ENCODE measurements around the gene EFNA5. TPM values are rescaled to one million over a fixed set of nuclear protein-coding genes. Genes with fewer than 3 reads are reported as not detected.

Gene EFNA5
- polyA plus RNA-seq, 1 donor from 2014 or later = 4.2 TPM

GRCh38 chr5:107675201-107675600 lies 4.5 kb upstream of the EFNA5 start:
- H3K4me2 ChIP-seq (ENCODE audit: low read length) = no peak overlapping the region
- H3K79me2 ChIP-seq (replicated peaks; ENCODE audit: insufficient read depth, low read length) = peaks cover 14% of the 10 kb centered on the region
- TF ChIP-seq MXI1 (conservative IDR thresholded peaks at IDR 0.05; ENCODE audit: poor library complexity, severe bottlenecking) (no peak), POLR2AphosphoS5 (IDR thresholded peaks at IDR 0.05) (no peak), CTCF (IDR thresholded peaks at IDR 0.05; ENCODE audit: poor library complexity, severe bottlenecking) (no peak), SMC3 (conservative IDR thresholded peaks at IDR 0.05; ENCODE audit: poor library complexity) (no peak), EZH2 (IDR thresholded peaks at IDR 0.05; ENCODE audit: borderline replicate concordance, insufficient read depth, low read length, poor library complexity, severe bottlenecking) (no peak), RAD21 (conservative IDR thresholded peaks at IDR 0.05) (no peak), EP300 (conservative IDR thresholded peaks at IDR 0.05; ENCODE audit: poor library complexity, severe bottlenecking) (no peak), TAF1 (IDR thresholded peaks at IDR 0.05; ENCODE audit: low read depth) (no peak)
- TF ChIP-seq, protein P1, sequence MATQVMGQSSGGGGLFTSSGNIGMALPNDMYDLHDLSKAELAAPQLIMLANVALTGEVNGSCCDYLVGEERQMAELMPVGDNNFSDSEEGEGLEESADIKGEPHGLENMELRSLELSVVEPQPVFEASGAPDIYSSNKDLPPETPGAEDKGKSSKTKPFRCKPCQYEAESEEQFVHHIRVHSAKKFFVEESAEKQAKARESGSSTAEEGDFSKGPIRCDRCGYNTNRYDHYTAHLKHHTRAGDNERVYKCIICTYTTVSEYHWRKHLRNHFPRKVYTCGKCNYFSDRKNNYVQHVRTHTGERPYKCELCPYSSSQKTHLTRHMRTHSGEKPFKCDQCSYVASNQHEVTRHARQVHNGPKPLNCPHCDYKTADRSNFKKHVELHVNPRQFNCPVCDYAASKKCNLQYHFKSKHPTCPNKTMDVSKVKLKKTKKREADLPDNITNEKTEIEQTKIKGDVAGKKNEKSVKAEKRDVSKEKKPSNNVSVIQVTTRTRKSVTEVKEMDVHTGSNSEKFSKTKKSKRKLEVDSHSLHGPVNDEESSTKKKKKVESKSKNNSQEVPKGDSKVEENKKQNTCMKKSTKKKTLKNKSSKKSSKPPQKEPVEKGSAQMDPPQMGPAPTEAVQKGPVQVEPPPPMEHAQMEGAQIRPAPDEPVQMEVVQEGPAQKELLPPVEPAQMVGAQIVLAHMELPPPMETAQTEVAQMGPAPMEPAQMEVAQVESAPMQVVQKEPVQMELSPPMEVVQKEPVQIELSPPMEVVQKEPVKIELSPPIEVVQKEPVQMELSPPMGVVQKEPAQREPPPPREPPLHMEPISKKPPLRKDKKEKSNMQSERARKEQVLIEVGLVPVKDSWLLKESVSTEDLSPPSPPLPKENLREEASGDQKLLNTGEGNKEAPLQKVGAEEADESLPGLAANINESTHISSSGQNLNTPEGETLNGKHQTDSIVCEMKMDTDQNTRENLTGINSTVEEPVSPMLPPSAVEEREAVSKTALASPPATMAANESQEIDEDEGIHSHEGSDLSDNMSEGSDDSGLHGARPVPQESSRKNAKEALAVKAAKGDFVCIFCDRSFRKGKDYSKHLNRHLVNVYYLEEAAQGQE (IDR thresholded peaks at IDR 0.05; ENCODE audit: borderline replicate concordance) = no peak
- H3K9me3 ChIP-seq (ENCODE audit: low read length) = no peaks in the 10 kb centered on the region
- no peak overlapping the region for H3K9ac ChIP-seq (ENCODE audit: low read length)
- no peaks in the 10 kb centered on the region for H3K36me3 ChIP-seq (ENCODE audit: insufficient read depth, low read length)
- peaks cover 3% of the 10 kb centered on the region for H3F3A ChIP-seq (ENCODE audit: insufficient read depth, low read length, poor library complexity, severe bottlenecking)
- H3K4me3 ChIP-seq (ENCODE audit: low read length) = no peak overlapping the region
- no peaks in the 10 kb centered on the region for H3K27me3 ChIP-seq (ENCODE audit: insufficient read depth, low read depth, low read length)
- no peak overlapping the region for H3K27ac ChIP-seq (ENCODE audit: low read length)
- H3K9me2 ChIP-seq (ENCODE audit: insufficient read depth, low read length) = no peaks in the 10 kb centered on the region
- H4K20me1 ChIP-seq (ENCODE audit: insufficient read depth) = no peaks in the 10 kb centered on the region
- no peak overlapping the region for H2AFZ ChIP-seq (ENCODE audit: low read depth, low read length)

- TF ChIP-seq TAF1 (IDR thresholded peaks at IDR 0.05; ENCODE audit: low read depth) = no peak
- TF ChIP-seq RAD21 (conservative IDR thresholded peaks at IDR 0.05) = no peak
- no peak for TF ChIP-seq SMC3 (conservative IDR thresholded peaks at IDR 0.05; ENCODE audit: poor library complexity)
- no peak for TF ChIP-seq EP300 (conservative IDR thresholded peaks at IDR 0.05; ENCODE audit: poor library complexity, severe bottlenecking)
These were observed 3.9 kb upstream of the EFNA5 start for GRCh38 chr5:107674655-107675054.

More at GRCh38 chr5:107674655-107675054, 3.9 kb upstream of the EFNA5 start:
- Histone ChIP-seq H3K4me2 (ENCODE audit: low read length) (no peak overlapping the region), H4K20me1 (ENCODE audit: insufficient read depth) (no peaks in the 10 kb centered on the region), H3K27me3 (ENCODE audit: insufficient read depth, low read depth, low read length) (no peaks in the 10 kb centered on the region), H3K27ac (ENCODE audit: low read length) (no peak overlapping the region), H3K9me2 (ENCODE audit: insufficient read depth, low read length) (no peaks in the 10 kb centered on the region), H3F3A (ENCODE audit: insufficient read depth, low read length, poor library complexity, severe bottlenecking) (peaks cover 3% of the 10 kb centered on the region), H3K9ac (ENCODE audit: low read length) (no peak overlapping the region), H3K9me3 (ENCODE audit: low read length) (no peaks in the 10 kb centered on the region), H3K79me2 (replicated peaks; ENCODE audit: insufficient read depth, low read length) (peaks cover 18% of the 10 kb centered on the region), H3K36me3 (ENCODE audit: insufficient read depth, low read length) (no peaks in the 10 kb centered on the region), H3K4me3 (ENCODE audit: low read length) (no peak overlapping the region), H2AFZ (ENCODE audit: low read depth, low read length) (no peak overlapping the region)

Measured in neural cell (in vitro differentiated cells).